IMR-90 (cell line): ENCODE measurements around the gene SLC39A11. TPM values are rescaled to one million over a fixed set of nuclear protein-coding genes. Genes with fewer than 3 reads are reported as not detected.

Experiments
- ATAC-seq: fragments of 200-7000 bp; cut with Tn5 transposase; 2 replicates; pipeline ENCODE4 v1.9.1; 2020; ENCODE audit warnings: low read depth, mild to moderate bottlenecking, moderate library complexity
- BruUV-seq: library from RNA; stranded (reverse); fragments of 400-500 nt; replicated peaks from 2 replicates; lab custom pipeline; 2021; lab: Mats Ljungman, UMichigan
- CTCF ChIA-PET: fragments of 300-600 bp; formaldehyde crosslinking; extraction: SDS; loops from one replicate; lab custom pipeline; 2021; ENCODE audit warnings: antibody characterized with exemption; lab: Yijun Ruan, JAX
- POLR2A ChIA-PET: fragments of 300-600 bp; sonication (Branson Sonifier 250); formaldehyde crosslinking; loops from one replicate; lab custom pipeline; 2022; ENCODE audit warnings: antibody characterized with exemption; ENCODE audit not compliant: unreplicated experiment; lab: Charles Lee
- DNase-seq: peaks from one replicate; pipeline ENCODE4 v3.0.0; 2013
- H2AFZ ChIP-seq: replicated peaks from 2 replicates; pipeline ENCODE3; 2013; ENCODE audit warnings: low read length, mild to moderate bottlenecking; ENCODE audit not compliant: poor library complexity
- H2AK5ac ChIP-seq: 2 replicates; pipeline ENCODE4 v1.6.1; 2013; ENCODE audit warnings: low read depth, low read length, inconsistent platforms
- H2AK9ac ChIP-seq: replicated peaks from 2 replicates; pipeline ENCODE3; 2013; ENCODE audit warnings: mild to moderate bottlenecking, low read depth, low read length, moderate library complexity; ENCODE audit not compliant: poor library complexity
- H2BK120ac ChIP-seq: 2 replicates; pipeline ENCODE4 v1.6.1; 2013; ENCODE audit warnings: low read depth, low read length, inconsistent platforms
- H2BK15ac ChIP-seq: 3 replicates; pipeline ENCODE4 v1.6.1; 2013; ENCODE audit warnings: low read depth, low read length, inconsistent platforms
- H2BK20ac ChIP-seq: 2 replicates; pipeline ENCODE4 v1.6.1; 2013; ENCODE audit warnings: low read depth, mild to moderate bottlenecking, inconsistent platforms, low read length, moderate library complexity
- H2BK5ac ChIP-seq: 2 replicates; pipeline ENCODE4 v1.6.1; 2013; ENCODE audit warnings: mild to moderate bottlenecking, low read depth, low read length, inconsistent platforms; ENCODE audit not compliant: poor library complexity, severe bottlenecking
- H3K14ac ChIP-seq: replicated peaks from 2 replicates; pipeline ENCODE4 v1.6.1; 2013; ENCODE audit warnings: low read depth, low read length, inconsistent platforms
- H3K18ac ChIP-seq: 2 replicates; pipeline ENCODE4 v1.6.1; 2013; ENCODE audit warnings: low read depth, low read length, control low read depth
- H3K23ac ChIP-seq: 2 replicates; pipeline ENCODE4 v1.6.1; 2013; ENCODE audit warnings: low read depth, low read length, inconsistent platforms
- H3K27ac ChIP-seq: 2 replicates; pipeline ENCODE4 v1.5.1; 2013; ENCODE audit warnings: mild to moderate bottlenecking, control low read depth, low read length; ENCODE audit not compliant: insufficient read depth
- H3K27me3 ChIP-seq: 2 replicates; pipeline ENCODE4 v1.6.1; 2013; ENCODE audit warnings: low read length; ENCODE audit not compliant: control insufficient read depth, insufficient read depth
- H3K36me3 ChIP-seq: 2 replicates; pipeline ENCODE4 v1.6.1; 2013; ENCODE audit warnings: low read length, mixed read lengths; ENCODE audit not compliant: control insufficient read depth, insufficient read depth
- H3K4ac ChIP-seq: 2 replicates; pipeline ENCODE4 v1.6.1; 2013; ENCODE audit warnings: low read depth, low read length, inconsistent platforms
- H3K4me1 ChIP-seq: 2 replicates; pipeline ENCODE4 v1.6.1; 2013; ENCODE audit warnings: low read length, mixed read lengths; ENCODE audit not compliant: control insufficient read depth, insufficient read depth
- H3K4me2 ChIP-seq: 2 replicates; pipeline ENCODE4 v1.6.1; 2013; ENCODE audit warnings: low read depth, mild to moderate bottlenecking, control low read depth, low read length, moderate library complexity
- H3K4me3 ChIP-seq: 2 replicates; pipeline ENCODE4 v1.5.1; 2013; ENCODE audit warnings: low read depth, mild to moderate bottlenecking, control low read depth, low read length, moderate library complexity; ENCODE audit not compliant: insufficient read depth
- H3K56ac ChIP-seq: 2 replicates; pipeline ENCODE4 v1.6.1; 2013; ENCODE audit warnings: low read length, inconsistent platforms; ENCODE audit not compliant: insufficient read depth; ENCODE audit errors: extremely low read depth
- H3K79me1 ChIP-seq, 2 experiments: 2 replicates each; pipeline ENCODE4 v1.6.1; 2013; ENCODE audit warnings: low read length in 2 of 2, inconsistent platforms in 1 of 2, low read depth in 1 of 2
- H3K9ac ChIP-seq: 2 replicates; pipeline ENCODE4 v1.6.1; 2013; ENCODE audit warnings: low read depth, low read length, control low read depth
- H3K9me1 ChIP-seq: 2 replicates; pipeline ENCODE4 v1.6.1; 2013; ENCODE audit warnings: low read length, inconsistent platforms; ENCODE audit not compliant: insufficient read depth
- H3K9me3 ChIP-seq: 2 replicates; pipeline ENCODE4 v1.6.1; 2013; ENCODE audit warnings: low read length; ENCODE audit not compliant: control insufficient read depth, insufficient read depth
- H4K20me1 ChIP-seq: 2 replicates; pipeline ENCODE4 v1.6.1; 2013; ENCODE audit warnings: low read length, inconsistent platforms; ENCODE audit not compliant: insufficient read depth
- H4K5ac ChIP-seq: 2 replicates; pipeline ENCODE4 v1.6.1; 2013; ENCODE audit warnings: mild to moderate bottlenecking, low read depth, low read length, control low read depth
- H4K8ac ChIP-seq, 2 experiments: 2 replicates each; pipeline ENCODE4 v1.6.1; 2013; ENCODE audit warnings: low read depth in 2 of 2, low read length in 2 of 2, control low read depth in 1 of 2, inconsistent platforms in 1 of 2
- H4K91ac ChIP-seq: 2 replicates; pipeline ENCODE4 v1.6.1; 2013; ENCODE audit warnings: low read depth, low read length, inconsistent platforms; ENCODE audit not compliant: insufficient read depth
- CEBPB ChIP-seq: IDR thresholded peaks from 2 replicates; pipeline ENCODE4 v1.6.1; 2012; ENCODE audit warnings: low read depth, low read length, improper control_type of control experiment
- CHD1 ChIP-seq: IDR thresholded peaks from 2 replicates; pipeline ENCODE4 v1.6.1; 2012; ENCODE audit warnings: low read depth, low read length, improper control_type of control experiment
- ELK1 ChIP-seq: fragments of 150-350 bp; IDR thresholded peaks from 2 replicates; pipeline ENCODE4 v1.6.1; 2016; ENCODE audit warnings: low read depth, mild to moderate bottlenecking, low read length, moderate library complexity, borderline replicate concordance
- MAZ ChIP-seq: IDR thresholded peaks from 2 replicates; pipeline ENCODE4 v1.6.1; 2012; ENCODE audit warnings: low read depth, mild to moderate bottlenecking, low read length, improper control_type of control experiment, moderate library complexity, borderline replicate concordance
- MXI1 ChIP-seq: IDR thresholded peaks from 2 replicates; pipeline ENCODE4 v1.6.1; 2012; ENCODE audit warnings: low read depth, mild to moderate bottlenecking, low read length, moderate library complexity, borderline replicate concordance
- RCOR1 ChIP-seq: IDR thresholded peaks from 2 replicates; pipeline ENCODE4 v1.6.1; 2012; ENCODE audit warnings: mild to moderate bottlenecking, low read length, improper control_type of control experiment; ENCODE audit not compliant: insufficient replicate concordance
- WGBS, 2 experiments: methylation state at CpG; one replicate each; pipeline versions ENCODE4 v1.1.5 to v1.1.7; 2013; ENCODE audit warnings: missing lambda C conversion rate in 2 of 2; ENCODE audit not compliant: insufficient read length in 1 of 2; ENCODE audit errors: extremely low coverage in 2 of 2; 5-methylcytosine and 5-hydroxymethylcytosine counted together
- dilution Hi-C: fragments of 300-500 bp; cut with HindIII; formaldehyde crosslinking; loops from one replicate; pipeline ENCODE4 v1.14.3; 2018; ENCODE audit warnings: low sequenced_read_pairs; ENCODE audit not compliant: unreplicated experiment
- in situ Hi-C: fragments of 300-500 bp; cut with MboI; formaldehyde crosslinking; loops from 3 replicates; pipeline ENCODE4 v1.14.3; 2019; ENCODE audit warnings: low sequenced_read_pairs, inconsistent platforms, mixed read lengths
- intact Hi-C: fragments of 100-400 bp; cut with micrococcal nuclease; formaldehyde crosslinking; loops from 2 replicates; pipeline ENCODE4 v1.10.0; 2022
- polyA plus RNA-seq, 3 experiments: library from polyadenylated mRNA; depleted of rRNA; stranded (reverse); fragments of >200 nt; gene quantifications; 2 replicates each; pipeline ENCODE4 v1.2.3, GENCODE V29; 2012; ENCODE audit warnings: low replicate concordance in 1 of 3
- total RNA-seq: library from RNA; depleted of rRNA; stranded (reverse); fragments of >200 nt; gene quantifications from 2 replicates; pipeline ENCODE4 v1.2.3, GENCODE V29; 2012

SLC39A11 gene
- total and polyA plus RNA-seq, 2 of the 4 experiments (the other 2 are of a cell fraction), result 8.8 to 14.3 TPM

- Histone ChIP-seq H2BK15ac (no peak overlapping the region), H2BK20ac (no peak overlapping the region; the same call in 1 of the 2 replicates), H2AK5ac (no peak overlapping the region), H3K18ac (no peak overlapping the region), H3K4me1 (no peaks in the 10 kb centered on the region), H2BK5ac (no peak overlapping the region), H3K4me2 (no peak overlapping the region), H3K9ac (no peak overlapping the region), H4K91ac (no peak overlapping the region), H2BK120ac (no peak overlapping the region), H3K9me3 (no peaks in the 10 kb centered on the region), H2AFZ (no peak overlapping the region), H4K5ac (no peak overlapping the region), H4K20me1 (no peaks in the 10 kb centered on the region), H3K27me3 (no peaks in the 10 kb centered on the region), H3K23ac (no peak overlapping the region), H3K4ac (no peak overlapping the region), H3K79me1 (no peaks in the 10 kb centered on the region), H3K27ac (no peak overlapping the region), H3K36me3 (no peaks in the 10 kb centered on the region), H4K8ac (no peak overlapping the region), H3K4me3 (no peak overlapping the region), H2AK9ac (no peak overlapping the region), H3K14ac (no peak overlapping the region), H3K9me1 (no peaks in the 10 kb centered on the region), H3K56ac (no peak overlapping the region)
- POLR2A ChIA-PET, result no interaction called here
- ATAC-seq (no peak), DNase-seq (no peak)
- in situ Hi-C loops, result loop anchor here (25.0 kb wide), 1 partner anchor 433 kb away; no protein-coding TSS in a partner anchor
- intact Hi-C loops, result no loop called here
- no TSS peak for BruUV-seq
- CTCF ChIA-PET, result interaction anchor here (0.9 to 1.4 kb wide), 2 partner anchors 9 to 11 kb away, joined by 3 to 6 read pairs; no protein-coding TSS in a partner anchor
- TF ChIP-seq MAZ, result no peak
- no peak for TF ChIP-seq CHD1
- TF ChIP-seq RCOR1, result no peak
- no peak for TF ChIP-seq ELK1
- no peak for TF ChIP-seq MXI1
- no peak for TF ChIP-seq CEBPB
- dilution Hi-C loops, result no loop called here
- WGBS, 2 experiments, result no CpG with 5 or more reads among the region's 1 CpG
Observed at GRCh38 chr17:72995008-72995656, 97.4 kb downstream of the SLC39A11 start.
